ENCODE data around the gene CLCN6. TPM values are rescaled to one million over a fixed set of nuclear protein-coding genes. Genes with fewer than 3 reads are reported as not detected.

The CLCN6 gene
- polyA plus RNA-seq, 1 donor (not counting 4 experiments of a cell fraction or from before 2014, with no cell fraction given): 7.4 TPM

DNA sequence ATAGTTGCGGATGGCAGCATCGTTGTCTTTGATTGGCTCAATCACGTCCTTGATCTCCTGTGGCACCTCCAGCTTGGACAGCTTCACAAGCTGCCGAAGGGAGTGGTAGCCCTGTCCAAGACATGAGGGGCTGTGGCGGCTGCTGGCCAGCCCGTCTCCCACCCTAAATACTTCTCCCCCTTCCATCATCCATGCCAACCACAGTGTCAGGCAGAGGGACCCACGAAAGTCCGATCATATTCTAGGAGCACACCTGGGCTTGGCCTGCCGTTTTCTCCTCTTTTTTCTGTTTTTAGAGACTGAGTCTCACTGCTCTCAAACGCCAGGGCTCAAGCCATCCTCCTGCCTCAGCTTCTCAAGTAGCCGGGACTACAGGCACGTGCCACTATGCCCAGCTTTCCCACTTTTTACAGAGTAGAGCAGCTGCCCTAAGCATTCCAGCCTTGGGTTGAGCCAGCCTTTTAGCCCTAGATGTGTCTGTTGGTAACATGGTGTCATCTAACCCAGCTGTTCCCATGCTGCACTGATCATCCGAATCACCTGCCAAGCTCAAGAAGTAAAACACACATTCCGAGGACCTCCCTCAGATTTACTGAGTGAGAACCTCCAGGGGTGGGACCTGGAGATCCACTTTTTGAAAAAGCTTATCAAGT, 10.6 kb upstream of the CLCN6 start:
- FAIRE-seq: no peak
- Histone ChIP-seq H4K20me1 (ENCODE audit: control insufficient read depth, extremely low read depth, insufficient read depth, low read length) (no peaks in the 10 kb centered on the region), H3K4me3 (ENCODE audit: control insufficient read depth in 2 of 3, extremely low read depth in 1 of 3, insufficient read depth in 2 of 3, low read depth in 1 of 3, low read length in 3 of 3) (no peak overlapping the region), H3K4me1 (ENCODE audit: control insufficient read depth, extremely low read depth, insufficient read depth, low read length) (peaks cover 9% of the 10 kb centered on the region), H3K27me3 (ENCODE audit: control insufficient read depth, extremely low read depth, insufficient read depth, low read length) (no peaks in the 10 kb centered on the region), H3K9me3 (ENCODE audit: control insufficient read depth, low read depth, low read length) (no peaks in the 10 kb centered on the region), H3K27ac (ENCODE audit: control insufficient read depth, insufficient read depth, low read length) (no peak overlapping the region), H3K36me3 (ENCODE audit: control insufficient read depth in 2 of 2, extremely low read depth in 1 of 2, insufficient read depth in 2 of 2, low read length in 2 of 2) (peaks cover 0 to 17% of the 10 kb centered on the region in 2 experiments), H3K79me2 (ENCODE audit: control insufficient read depth, insufficient read depth, low read length) (no peaks in the 10 kb centered on the region), H3K9me1 (ENCODE audit: control insufficient read depth, extremely low read depth, insufficient read depth, low read length) (no peaks in the 10 kb centered on the region), H3K4me2 (ENCODE audit: control insufficient read depth, extremely low read depth, insufficient read depth, low read depth, low read length) (no peak overlapping the region), H3K9ac (ENCODE audit: control insufficient read depth, extremely low read depth, insufficient read depth, low read length) (no peak overlapping the region), H2AFZ (ENCODE audit: control insufficient read depth, low read length) (no peak overlapping the region)
- DNase-seq (ENCODE audit: low read depth, low spot score): no peak
- no peak for TF ChIP-seq EZH2 (IDR thresholded peaks at IDR 0.05; ENCODE audit: low read length)
- TF ChIP-seq, protein P1, sequence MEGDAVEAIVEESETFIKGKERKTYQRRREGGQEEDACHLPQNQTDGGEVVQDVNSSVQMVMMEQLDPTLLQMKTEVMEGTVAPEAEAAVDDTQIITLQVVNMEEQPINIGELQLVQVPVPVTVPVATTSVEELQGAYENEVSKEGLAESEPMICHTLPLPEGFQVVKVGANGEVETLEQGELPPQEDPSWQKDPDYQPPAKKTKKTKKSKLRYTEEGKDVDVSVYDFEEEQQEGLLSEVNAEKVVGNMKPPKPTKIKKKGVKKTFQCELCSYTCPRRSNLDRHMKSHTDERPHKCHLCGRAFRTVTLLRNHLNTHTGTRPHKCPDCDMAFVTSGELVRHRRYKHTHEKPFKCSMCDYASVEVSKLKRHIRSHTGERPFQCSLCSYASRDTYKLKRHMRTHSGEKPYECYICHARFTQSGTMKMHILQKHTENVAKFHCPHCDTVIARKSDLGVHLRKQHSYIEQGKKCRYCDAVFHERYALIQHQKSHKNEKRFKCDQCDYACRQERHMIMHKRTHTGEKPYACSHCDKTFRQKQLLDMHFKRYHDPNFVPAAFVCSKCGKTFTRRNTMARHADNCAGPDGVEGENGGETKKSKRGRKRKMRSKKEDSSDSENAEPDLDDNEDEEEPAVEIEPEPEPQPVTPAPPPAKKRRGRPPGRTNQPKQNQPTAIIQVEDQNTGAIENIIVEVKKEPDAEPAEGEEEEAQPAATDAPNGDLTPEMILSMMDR (optimal IDR thresholded peaks at IDR 0.05 in 1 of 3, IDR thresholded peaks at IDR 0.05 in 1 of 3, conservative IDR thresholded peaks at IDR 0.05 in 1 of 3; ENCODE audit: extremely low read depth in 1 of 3, insufficient read depth in 2 of 3, low read length in 3 of 3): no peak
- dilution Hi-C loops (cut with MboI; ENCODE audit: extremely low pct_ligation_motif_present, low sequenced_read_pairs): no loop called here

DNA sequence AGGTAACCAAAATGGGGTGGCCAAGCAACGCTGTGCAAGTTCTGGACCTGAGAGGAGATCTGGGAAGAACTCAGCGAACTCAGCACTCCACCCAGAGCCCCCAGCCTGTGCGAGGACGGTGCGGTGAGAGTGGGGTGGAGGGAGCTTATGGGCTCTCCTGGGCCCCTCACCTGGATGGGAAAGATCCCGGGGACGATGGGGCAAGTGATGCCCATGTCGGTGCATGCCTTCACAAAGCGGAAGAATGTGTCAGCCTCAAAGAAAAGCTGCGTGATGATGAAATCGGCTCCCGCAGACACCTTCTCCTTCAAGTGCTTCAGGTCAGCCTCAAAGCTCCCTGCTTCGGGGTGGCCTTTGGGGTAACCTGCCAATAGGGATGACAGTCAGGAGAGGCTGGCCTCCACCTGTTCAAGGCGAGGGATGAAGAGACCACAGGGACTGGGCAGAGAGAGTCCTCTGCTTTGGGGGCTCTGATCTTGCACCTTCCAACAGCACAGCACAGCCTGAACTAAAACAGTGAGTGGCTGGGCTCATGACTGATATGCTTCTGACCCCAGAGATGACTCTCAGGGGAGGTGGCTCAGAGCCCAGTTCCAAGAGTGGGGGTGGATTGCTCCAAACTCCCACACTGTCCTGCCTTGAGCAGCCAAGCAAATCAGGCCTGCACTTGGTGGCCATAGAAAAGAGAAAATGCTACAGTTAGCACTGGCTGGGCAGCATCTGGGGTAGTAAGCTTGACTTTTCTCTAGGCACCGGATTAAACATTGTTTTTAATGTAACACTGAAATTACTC, 9.8 kb upstream of the CLCN6 start:
- Histone ChIP-seq H4K20me1 (ENCODE audit: control insufficient read depth, extremely low read depth, insufficient read depth, low read length) (no peaks in the 10 kb centered on the region), H3K36me3 (ENCODE audit: control insufficient read depth in 2 of 2, extremely low read depth in 1 of 2, insufficient read depth in 2 of 2, low read length in 2 of 2) (peaks cover 7 to 23% of the 10 kb centered on the region in 2 experiments), H3K9me1 (ENCODE audit: control insufficient read depth, extremely low read depth, insufficient read depth, low read length) (no peaks in the 10 kb centered on the region), H2AFZ (ENCODE audit: control insufficient read depth, low read length) (no peak overlapping the region), H3K27me3 (ENCODE audit: control insufficient read depth, extremely low read depth, insufficient read depth, low read length) (no peaks in the 10 kb centered on the region), H3K4me1 (ENCODE audit: control insufficient read depth, extremely low read depth, insufficient read depth, low read length) (peaks cover 1% of the 10 kb centered on the region), H3K9ac (ENCODE audit: control insufficient read depth, extremely low read depth, insufficient read depth, low read length) (no peak overlapping the region), H3K4me2 (ENCODE audit: control insufficient read depth, extremely low read depth, insufficient read depth, low read depth, low read length) (no peak overlapping the region), H3K9me3 (ENCODE audit: control insufficient read depth, low read depth, low read length) (no peaks in the 10 kb centered on the region), H3K4me3 (ENCODE audit: control insufficient read depth in 2 of 3, extremely low read depth in 1 of 3, insufficient read depth in 2 of 3, low read depth in 1 of 3, low read length in 3 of 3) (no peak overlapping the region), H3K27ac (ENCODE audit: control insufficient read depth, insufficient read depth, low read length) (no peak overlapping the region), H3K79me2 (ENCODE audit: control insufficient read depth, insufficient read depth, low read length) (no peaks in the 10 kb centered on the region)
- DNase-seq (ENCODE audit: low read depth, low spot score): no peak
- TF ChIP-seq EZH2 (IDR thresholded peaks at IDR 0.05; ENCODE audit: low read length): no peak
- TF ChIP-seq, protein P1 (optimal IDR thresholded peaks at IDR 0.05 in 1 of 3, IDR thresholded peaks at IDR 0.05 in 1 of 3, conservative IDR thresholded peaks at IDR 0.05 in 1 of 3; ENCODE audit: extremely low read depth in 1 of 3, insufficient read depth in 2 of 3, low read length in 3 of 3): no peak
- FAIRE-seq: no peak
- dilution Hi-C loops (cut with MboI; ENCODE audit: extremely low pct_ligation_motif_present, low sequenced_read_pairs): no loop called here

Data from keratinocyte (primary cell).